Measurements from ENCODE around the gene ENTPD2. TPM values are rescaled to one million over a fixed set of nuclear protein-coding genes. Genes with fewer than 3 reads are reported as not detected.

ENTPD2 gene
- total RNA-seq, 4 donors from 2014 or later = 10.1 to 14.7 (median 12.1) TPM

DNA sequence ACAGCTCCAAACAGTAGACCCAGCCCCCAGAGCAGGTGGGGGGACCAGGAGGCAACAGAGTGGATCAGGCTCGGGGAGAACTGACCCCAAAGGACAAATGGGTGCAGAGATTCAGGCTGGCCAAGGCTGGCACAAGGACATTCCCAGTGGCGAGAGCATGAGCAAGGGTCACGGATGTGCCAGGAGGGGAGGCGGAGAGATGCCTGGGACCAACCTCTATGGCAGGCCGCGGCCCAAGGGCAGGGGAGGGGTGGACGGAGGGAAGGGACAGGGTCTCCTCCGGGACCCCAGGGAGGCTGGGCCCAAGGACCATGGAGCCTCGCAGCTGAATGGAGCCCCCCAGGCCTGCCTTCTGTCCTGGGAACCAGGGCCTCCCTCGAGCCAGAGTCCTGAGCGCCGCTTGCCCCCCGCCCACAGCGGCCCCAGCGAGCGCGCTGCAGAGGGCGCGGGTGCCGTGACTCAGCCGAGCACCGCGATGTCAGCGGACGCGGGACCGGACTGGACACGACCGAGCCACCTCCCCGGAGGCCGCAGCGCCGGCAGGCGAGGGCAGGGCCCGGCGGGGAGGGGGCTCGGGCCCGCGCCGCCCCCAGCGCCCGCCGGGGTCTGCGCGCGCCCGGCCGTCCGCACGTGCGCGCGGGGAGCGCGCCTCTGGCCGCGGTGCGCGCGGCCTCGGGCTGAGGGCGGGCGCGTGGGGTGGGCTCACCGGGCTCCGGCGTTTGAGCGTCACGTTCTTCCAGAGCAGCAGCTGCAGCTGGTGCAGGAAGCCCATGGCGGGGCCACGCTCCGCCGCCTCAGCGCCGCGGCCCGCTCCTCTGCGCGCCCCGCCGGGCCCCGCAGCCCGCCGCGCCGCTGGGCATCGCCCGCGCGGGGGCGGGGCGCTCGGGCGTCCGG, 26.2 kb downstream of the ENTPD2 start, which contains the start of gene ABCA2:
ABCA2 (minus strand) TSS at position 869 of the 894 bp plus-strand sequence; CDS start at position 772, 97 bp downstream.
- WGBS, 2 donors = 15 to 40% methylated on average over 9 to 20 of the region's 95 CpGs
- no peak for DNase-seq (ENCODE audit: low spot score in 2 of 2)
- peak within 1 kb of the TSS; percentile 25 for H3K4me3 ChIP-seq (ENCODE audit: low read depth, poor library complexity, severe bottlenecking)
- intact Hi-C loops (cut with DNase I; ENCODE audit: low total_unique reads) = no loop called here
- TF ChIP-seq, protein P1, sequence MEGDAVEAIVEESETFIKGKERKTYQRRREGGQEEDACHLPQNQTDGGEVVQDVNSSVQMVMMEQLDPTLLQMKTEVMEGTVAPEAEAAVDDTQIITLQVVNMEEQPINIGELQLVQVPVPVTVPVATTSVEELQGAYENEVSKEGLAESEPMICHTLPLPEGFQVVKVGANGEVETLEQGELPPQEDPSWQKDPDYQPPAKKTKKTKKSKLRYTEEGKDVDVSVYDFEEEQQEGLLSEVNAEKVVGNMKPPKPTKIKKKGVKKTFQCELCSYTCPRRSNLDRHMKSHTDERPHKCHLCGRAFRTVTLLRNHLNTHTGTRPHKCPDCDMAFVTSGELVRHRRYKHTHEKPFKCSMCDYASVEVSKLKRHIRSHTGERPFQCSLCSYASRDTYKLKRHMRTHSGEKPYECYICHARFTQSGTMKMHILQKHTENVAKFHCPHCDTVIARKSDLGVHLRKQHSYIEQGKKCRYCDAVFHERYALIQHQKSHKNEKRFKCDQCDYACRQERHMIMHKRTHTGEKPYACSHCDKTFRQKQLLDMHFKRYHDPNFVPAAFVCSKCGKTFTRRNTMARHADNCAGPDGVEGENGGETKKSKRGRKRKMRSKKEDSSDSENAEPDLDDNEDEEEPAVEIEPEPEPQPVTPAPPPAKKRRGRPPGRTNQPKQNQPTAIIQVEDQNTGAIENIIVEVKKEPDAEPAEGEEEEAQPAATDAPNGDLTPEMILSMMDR (IDR thresholded peaks at IDR 0.05) = no peak
- no peak for TF ChIP-seq POLR2A (IDR thresholded peaks at IDR 0.05)

DNA sequence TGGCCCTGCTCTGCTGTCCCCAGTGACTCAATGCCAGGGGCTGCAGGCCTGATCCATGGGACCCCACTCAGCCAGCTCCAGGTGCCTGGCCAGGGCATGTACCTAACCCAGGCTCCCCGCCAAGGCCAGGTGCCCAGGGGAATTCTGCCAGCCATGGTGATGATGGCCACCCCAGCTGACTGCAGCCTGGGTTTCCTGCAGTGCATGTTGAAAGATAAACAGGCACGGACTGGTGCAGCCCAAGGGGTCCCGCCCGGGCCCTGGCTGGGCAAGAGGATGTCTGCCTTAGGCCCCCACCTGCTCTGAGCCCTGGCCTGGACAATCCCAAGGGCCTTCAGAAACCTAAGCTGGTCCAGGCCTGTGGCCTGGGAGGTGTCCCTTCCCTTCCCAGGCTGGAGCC, 27.0 kb downstream of the ENTPD2 start:
- DNase-seq (ENCODE audit: low spot score in 2 of 2) = no peak
- 57 to 83% methylated on average over 3 to 4 of the region's 4 CpGs for WGBS, 2 donors
- no peak overlapping the region for H3K4me3 ChIP-seq (ENCODE audit: low read depth, poor library complexity, severe bottlenecking)

DNA sequence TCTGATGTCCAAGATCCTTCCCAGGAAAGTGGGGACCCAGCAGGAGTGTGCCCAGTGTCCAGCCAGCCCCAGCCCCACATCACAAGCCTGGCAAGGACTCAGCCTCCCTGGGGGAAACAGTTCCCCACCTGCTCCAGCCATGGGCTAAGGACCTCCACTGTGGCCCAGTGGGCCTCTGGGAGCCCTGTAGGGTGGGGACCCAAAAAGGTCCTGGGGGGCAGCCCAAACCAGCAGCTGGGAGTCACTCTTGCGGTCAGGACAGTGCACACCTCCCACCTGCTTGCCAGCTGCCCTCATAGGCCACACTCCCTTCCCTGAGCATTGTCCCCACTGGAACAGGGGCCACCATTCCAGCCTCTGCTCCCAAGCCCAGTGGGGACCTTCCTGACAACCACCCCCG, 27.5 kb downstream of the ENTPD2 start:
- intact Hi-C loops (cut with DNase I; ENCODE audit: low total_unique reads) = no loop called here
- DNase-seq (ENCODE audit: low spot score in 2 of 2) = no peak
- no peak for TF ChIP-seq POLR2A (IDR thresholded peaks at IDR 0.05)
- TF ChIP-seq, protein P1 (IDR thresholded peaks at IDR 0.05) = no peak
- no peak overlapping the region for H3K4me3 ChIP-seq (ENCODE audit: low read depth, poor library complexity, severe bottlenecking)
- WGBS, 2 donors = 76 to 81% methylated on average over 2 of the region's 2 CpGs

More for the DNA sequence above, 27.0 kb downstream of the ENTPD2 start:
- intact Hi-C loops (cut with DNase I; ENCODE audit: low total_unique reads) = no loop called here
- no peak for TF ChIP-seq POLR2A (IDR thresholded peaks at IDR 0.05)
- TF ChIP-seq, protein P1 (IDR thresholded peaks at IDR 0.05) = no peak

DNA sequence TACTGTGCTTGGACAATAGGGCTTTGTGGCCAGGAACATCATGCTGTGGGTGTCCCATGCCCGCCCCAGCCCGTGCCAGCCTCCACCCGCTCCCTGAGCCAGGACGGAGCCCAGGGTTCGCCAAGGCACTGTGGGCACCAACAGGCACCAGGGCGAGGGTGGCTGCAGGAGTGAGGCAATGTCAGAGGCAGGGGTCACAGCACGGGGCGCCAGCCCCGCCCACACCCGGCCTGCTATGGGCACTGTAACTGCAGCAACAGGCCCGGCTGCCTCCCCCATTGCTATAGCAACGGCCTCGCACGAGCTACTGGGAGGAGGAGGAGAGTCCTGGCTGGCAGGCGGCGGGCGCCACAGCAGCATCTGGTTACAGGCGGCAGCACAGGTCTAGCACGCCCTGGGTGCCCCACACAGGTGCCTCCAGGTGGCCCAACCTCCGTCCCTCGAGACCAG, 28.3 kb downstream of the ENTPD2 start:
- no peak for TF ChIP-seq POLR2A (IDR thresholded peaks at IDR 0.05)
- TF ChIP-seq, protein P1 (IDR thresholded peaks at IDR 0.05) = no peak
- no peak overlapping the region for H3K4me3 ChIP-seq (ENCODE audit: low read depth, poor library complexity, severe bottlenecking)
- DNase-seq (ENCODE audit: low spot score in 2 of 2) = no peak
- WGBS, 2 donors = 14 to 56% methylated on average over 12 to 16 of the region's 21 CpGs
- intact Hi-C loops (cut with DNase I; ENCODE audit: low total_unique reads) = no loop called here

DNA sequence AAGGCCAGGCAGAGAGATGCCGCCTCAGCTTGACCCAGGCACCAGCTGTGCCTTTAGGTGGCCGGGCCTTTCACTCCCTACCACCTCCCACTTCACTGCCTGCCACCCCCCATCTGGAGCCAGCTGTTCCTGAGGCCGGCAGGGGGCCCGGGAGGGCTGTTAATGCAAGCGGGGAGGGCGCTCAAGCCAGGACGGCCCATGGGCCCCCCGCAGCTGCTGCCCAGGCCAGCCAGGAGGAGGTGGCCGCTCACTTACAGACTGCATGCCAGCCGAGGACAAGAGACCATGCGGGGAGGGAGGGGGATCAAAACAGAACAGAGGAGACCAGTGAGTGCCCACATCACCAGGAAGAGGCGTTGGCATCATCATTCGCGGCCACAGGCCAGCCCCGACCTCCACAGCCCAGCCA, 30.3 kb downstream of the ENTPD2 start:
- TF ChIP-seq, protein P1 (IDR thresholded peaks at IDR 0.05) = no peak
- no peak for TF ChIP-seq POLR2A (IDR thresholded peaks at IDR 0.05)
- no peak for DNase-seq (ENCODE audit: low spot score in 2 of 2)
- WGBS, 2 donors = 89 to 90% methylated on average over 12 to 13 of the region's 15 CpGs
- no peak overlapping the region for H3K4me3 ChIP-seq (ENCODE audit: low read depth, poor library complexity, severe bottlenecking)
- intact Hi-C loops (cut with DNase I; ENCODE audit: low total_unique reads) = no loop called here
